ENCODE measurements around the gene EAF2. TPM values are rescaled to one million over a fixed set of nuclear protein-coding genes. Genes with fewer than 3 reads are reported as not detected.

Gene EAF2
- total and polyA plus RNA-seq, 4 donors: 4.8 to 16.5 (median 9.8) TPM

DNA sequence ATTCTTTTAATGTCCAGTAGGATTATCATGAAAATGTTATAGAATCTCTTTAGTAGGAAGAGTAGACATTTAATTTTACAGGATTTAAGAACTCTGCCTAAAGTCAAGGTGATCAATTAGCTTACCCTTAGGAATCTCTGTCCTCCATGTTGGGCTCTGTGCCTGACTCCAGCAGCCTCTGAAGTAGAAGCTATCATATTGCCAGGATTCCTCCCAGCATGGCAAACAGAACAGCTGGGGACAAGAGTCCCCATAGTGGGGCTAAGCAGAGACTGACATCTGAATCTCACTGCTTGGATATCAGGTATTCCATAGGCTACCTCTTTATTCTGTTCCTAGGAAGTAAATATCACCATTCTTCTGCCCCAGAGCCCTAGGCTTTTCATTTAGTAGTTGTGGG, 60.7 kb downstream of the EAF2 start:
- Histone ChIP-seq H3K9ac (ENCODE audit: insufficient read depth in 1 of 2, low read length in 2 of 2) (no peak overlapping the region), H3K4me1 (ENCODE audit: control insufficient read depth in 5 of 5, insufficient read depth in 5 of 5, low read length in 5 of 5) (peaks cover 0 to 12% (median 5%) of the 10 kb centered on the region in 5 donors), H3K27me3 (ENCODE audit: control insufficient read depth in 3 of 3, insufficient read depth in 3 of 3, low read length in 2 of 3) (no peaks in the 10 kb centered on the region), H3K9me3 (ENCODE audit: control insufficient read depth in 4 of 4, insufficient read depth in 3 of 4, low read length in 3 of 4) (no peaks in the 10 kb centered on the region), H3K27ac (ENCODE audit: low read depth in 1 of 2, low read length in 1 of 2) (no peak overlapping the region), H3K4me3 (no peak overlapping the region), H3K36me3 (ENCODE audit: control insufficient read depth in 4 of 4, insufficient read depth in 4 of 4, low read length in 4 of 4) (peaks cover 0 to 3% (median 0%) of the 10 kb centered on the region in 4 donors)
- DNase-seq (no peak), ATAC-seq (ENCODE audit: insufficient read depth, low FRiP score) (no peak)
- TF ChIP-seq, protein P1, sequence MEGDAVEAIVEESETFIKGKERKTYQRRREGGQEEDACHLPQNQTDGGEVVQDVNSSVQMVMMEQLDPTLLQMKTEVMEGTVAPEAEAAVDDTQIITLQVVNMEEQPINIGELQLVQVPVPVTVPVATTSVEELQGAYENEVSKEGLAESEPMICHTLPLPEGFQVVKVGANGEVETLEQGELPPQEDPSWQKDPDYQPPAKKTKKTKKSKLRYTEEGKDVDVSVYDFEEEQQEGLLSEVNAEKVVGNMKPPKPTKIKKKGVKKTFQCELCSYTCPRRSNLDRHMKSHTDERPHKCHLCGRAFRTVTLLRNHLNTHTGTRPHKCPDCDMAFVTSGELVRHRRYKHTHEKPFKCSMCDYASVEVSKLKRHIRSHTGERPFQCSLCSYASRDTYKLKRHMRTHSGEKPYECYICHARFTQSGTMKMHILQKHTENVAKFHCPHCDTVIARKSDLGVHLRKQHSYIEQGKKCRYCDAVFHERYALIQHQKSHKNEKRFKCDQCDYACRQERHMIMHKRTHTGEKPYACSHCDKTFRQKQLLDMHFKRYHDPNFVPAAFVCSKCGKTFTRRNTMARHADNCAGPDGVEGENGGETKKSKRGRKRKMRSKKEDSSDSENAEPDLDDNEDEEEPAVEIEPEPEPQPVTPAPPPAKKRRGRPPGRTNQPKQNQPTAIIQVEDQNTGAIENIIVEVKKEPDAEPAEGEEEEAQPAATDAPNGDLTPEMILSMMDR (IDR thresholded peaks at IDR 0.05; ENCODE audit: control extremely low read depth, extremely low read depth): no peak

DNA sequence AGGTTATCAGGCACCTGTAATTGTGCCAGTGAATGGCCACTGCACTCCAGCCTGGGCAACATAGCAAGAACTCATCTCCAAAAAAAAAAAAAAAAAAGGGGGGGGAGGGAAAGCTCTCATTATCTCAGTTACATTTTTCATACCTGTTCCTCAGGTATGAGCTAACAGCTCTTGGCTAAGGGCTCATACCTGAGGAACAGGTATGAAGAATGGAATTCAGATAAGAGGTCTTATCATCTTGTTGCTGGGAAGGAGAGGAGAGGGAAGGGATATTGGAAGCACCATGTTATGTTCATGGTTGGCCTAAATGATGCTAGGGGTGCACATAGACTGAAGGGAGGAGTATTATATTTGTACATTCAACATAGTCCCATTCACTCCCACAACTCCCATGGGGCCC, 61.8 kb downstream of the EAF2 start:
- no peak overlapping the region for H3K4me3 ChIP-seq
- DNase-seq (peak in 2 of 3 donors; percentile 4 to 27), ATAC-seq (ENCODE audit: insufficient read depth, low FRiP score) (peak; percentile 13)
- peaks cover 0 to 3% (median 0%) of the 10 kb centered on the region in 4 donors for H3K36me3 ChIP-seq (ENCODE audit: control insufficient read depth in 4 of 4, insufficient read depth in 4 of 4, low read length in 4 of 4)
- no peaks in the 10 kb centered on the region for H3K27me3 ChIP-seq (ENCODE audit: control insufficient read depth in 3 of 3, insufficient read depth in 3 of 3, low read length in 2 of 3)
- H3K27ac ChIP-seq (ENCODE audit: low read depth in 1 of 2, low read length in 1 of 2): no peak overlapping the region
- peaks cover 0 to 12% (median 5%) of the 10 kb centered on the region in 5 donors for H3K4me1 ChIP-seq (ENCODE audit: control insufficient read depth in 5 of 5, insufficient read depth in 5 of 5, low read length in 5 of 5)
- H3K9me3 ChIP-seq (ENCODE audit: control insufficient read depth in 4 of 4, insufficient read depth in 3 of 4, low read length in 3 of 4): no peaks in the 10 kb centered on the region
- H3K9ac ChIP-seq (ENCODE audit: insufficient read depth in 1 of 2, low read length in 2 of 2): no peak overlapping the region
- TF ChIP-seq, protein P1 (IDR thresholded peaks at IDR 0.05; ENCODE audit: control extremely low read depth, extremely low read depth): no peak

DNA sequence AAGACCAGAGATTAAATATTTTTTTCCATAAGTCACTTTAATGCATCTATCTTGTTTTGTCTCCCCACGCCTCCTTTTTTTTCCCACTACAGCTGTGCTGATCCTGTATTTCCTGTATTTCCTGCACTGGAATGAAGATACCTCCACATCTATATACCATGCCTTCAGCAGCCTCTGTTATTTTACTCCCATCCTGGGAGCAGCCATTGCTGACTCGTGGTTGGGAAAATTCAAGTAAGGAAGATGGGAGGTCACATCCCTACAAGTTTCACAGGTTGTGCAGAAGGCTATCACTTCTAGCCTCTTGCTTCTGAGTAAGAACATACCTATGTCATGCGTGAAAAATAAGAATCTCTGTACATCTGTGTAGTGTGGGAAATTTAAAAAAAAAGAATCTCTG, 62.3 kb downstream of the EAF2 start:
- TF ChIP-seq, protein P1 (IDR thresholded peaks at IDR 0.05; ENCODE audit: control extremely low read depth, extremely low read depth): no peak
- Histone ChIP-seq H3K9ac (ENCODE audit: insufficient read depth in 1 of 2, low read length in 2 of 2) (no peak overlapping the region), H3K4me3 (no peak overlapping the region), H3K36me3 (ENCODE audit: control insufficient read depth in 4 of 4, insufficient read depth in 4 of 4, low read length in 4 of 4) (peaks cover 0 to 3% (median 0%) of the 10 kb centered on the region in 4 donors), H3K27me3 (ENCODE audit: control insufficient read depth in 3 of 3, insufficient read depth in 3 of 3, low read length in 2 of 3) (no peaks in the 10 kb centered on the region), H3K27ac (ENCODE audit: low read depth in 1 of 2, low read length in 1 of 2) (no peak overlapping the region), H3K4me1 (ENCODE audit: control insufficient read depth in 5 of 5, insufficient read depth in 5 of 5, low read length in 5 of 5) (peaks cover 0 to 12% (median 5%) of the 10 kb centered on the region in 5 donors), H3K9me3 (ENCODE audit: control insufficient read depth in 4 of 4, insufficient read depth in 3 of 4, low read length in 3 of 4) (no peaks in the 10 kb centered on the region)
- ATAC-seq (ENCODE audit: insufficient read depth, low FRiP score) (no peak), DNase-seq (no peak)
- 87 to 96% methylated on average over 3 of the region's 3 CpGs for WGBS, 2 donors

DNA sequence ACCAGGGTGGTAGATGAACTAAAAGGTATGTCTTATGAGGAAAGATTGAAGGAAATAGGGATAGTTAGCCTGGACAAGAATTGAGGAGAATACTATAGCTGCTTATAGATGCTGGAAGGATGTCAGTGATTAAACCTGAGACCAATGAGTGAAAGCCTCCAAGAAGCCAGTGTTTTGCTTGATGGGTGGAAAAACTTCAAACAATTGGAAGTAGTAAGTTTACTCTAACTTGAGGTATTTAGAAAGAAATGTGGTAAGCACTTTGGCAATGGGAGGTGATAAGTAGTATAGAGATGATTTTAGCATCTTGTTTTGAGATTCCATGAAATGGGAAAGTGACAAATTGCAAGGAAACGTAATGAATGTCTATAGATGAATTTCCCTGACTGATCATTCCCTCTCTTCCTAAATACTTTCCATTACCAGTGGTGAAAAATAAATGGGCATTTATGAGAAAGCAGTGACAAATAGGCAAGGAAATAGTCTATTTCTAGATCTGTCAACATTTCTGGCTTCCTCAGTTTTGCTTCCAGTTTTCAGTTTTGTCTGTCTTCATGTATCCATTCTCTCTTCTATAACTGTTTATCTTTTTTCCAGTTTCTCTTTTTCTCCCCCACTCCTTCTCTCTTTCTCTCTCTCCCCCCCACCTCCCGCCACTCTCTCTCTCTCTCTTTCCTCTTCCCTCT, 78.4 kb downstream of the EAF2 start:
- Histone ChIP-seq H3K4me3 (no peak overlapping the region), H3K27ac (ENCODE audit: low read depth in 1 of 2, low read length in 1 of 2) (no peak overlapping the region), H3K36me3 (ENCODE audit: control insufficient read depth in 4 of 4, insufficient read depth in 4 of 4, low read length in 4 of 4) (peaks cover 0 to 4% (median 0%) of the 10 kb centered on the region in 4 donors), H3K9me3 (ENCODE audit: control insufficient read depth in 4 of 4, insufficient read depth in 3 of 4, low read length in 3 of 4) (no peaks in the 10 kb centered on the region), H3K4me1 (ENCODE audit: control insufficient read depth in 5 of 5, insufficient read depth in 5 of 5, low read length in 5 of 5) (no peaks in the 10 kb centered on the region), H3K9ac (ENCODE audit: insufficient read depth in 1 of 2, low read length in 2 of 2) (no peak overlapping the region), H3K27me3 (ENCODE audit: control insufficient read depth in 3 of 3, insufficient read depth in 3 of 3, low read length in 2 of 3) (no peaks in the 10 kb centered on the region)
- WGBS, 2 donors: 35 to 68% methylated on average over 2 of the region's 2 CpGs
- TF ChIP-seq, protein P1 (IDR thresholded peaks at IDR 0.05; ENCODE audit: control extremely low read depth, extremely low read depth): no peak
- ATAC-seq (ENCODE audit: insufficient read depth, low FRiP score) (no peak), DNase-seq (no peak)
